SH-SY5Y (cell line): ENCODE data around the gene FUOM.

Experiments
- GATA2 ChIP-seq: IDR thresholded peaks from 2 replicates; pipeline ENCODE4 v1.6.1; 2011; ENCODE audit warnings: mild to moderate bottlenecking, low read depth, low read length
- GATA3 ChIP-seq: IDR thresholded peaks from 2 replicates; pipeline ENCODE4 v1.6.1; 2011; ENCODE audit warnings: low read depth, mild to moderate bottlenecking, low read length, moderate library complexity

- TF ChIP-seq GATA3: no peak
- no peak for TF ChIP-seq GATA2
Measured at GRCh38 chr10:133349577-133350011, 8.2 kb downstream of the FUOM start.
